Mammary epithelial cell (primary cell): ENCODE data around the gene UNC93A.

Experiments used
- CTCF ChIP-seq, 2 donors: IDR thresholded peaks in 1 of 2; conservative IDR thresholded peaks in 1 of 2; 2 replicates each; pipeline ENCODE4 v1.5.1; 2011 to 2012; ENCODE audit warnings: inconsistent platforms in 2 of 2, low read length in 2 of 2, mild to moderate bottlenecking in 2 of 2, control low read depth in 1 of 2, low read depth in 1 of 2; ENCODE audit not compliant: insufficient read depth in 1 of 2; ENCODE audit errors: extremely low read depth in 1 of 2
- EZH2 ChIP-seq: IDR thresholded peaks from 2 replicates; pipeline ENCODE4 v1.6.1; 2012; ENCODE audit warnings: low read length, inconsistent platforms, borderline replicate concordance

- no peak for TF ChIP-seq CTCF (conservative IDR thresholded peaks at IDR 0.05 in 1 of 2, IDR thresholded peaks at IDR 0.05 in 1 of 2; ENCODE audit: extremely low read depth in 1 of 2, insufficient read depth in 1 of 2, low read depth in 1 of 2, low read length in 2 of 2)
- TF ChIP-seq EZH2: no peak
Observed at GRCh38 chr6:167279766-167280446, 11.2 kb upstream of the UNC93A start.
